IMR-90 (cell line): ENCODE results near the gene MB21D2. TPM values are rescaled to one million over a fixed set of nuclear protein-coding genes. Genes with fewer than 3 reads are reported as not detected.

ENCODE experiments used
- ATAC-seq: fragments of 200-7000 bp; cut with Tn5 transposase; 2 replicates; pipeline ENCODE4 v1.9.1; 2020; ENCODE audit warnings: low read depth, mild to moderate bottlenecking, moderate library complexity
- BruUV-seq: library from RNA; stranded (reverse); fragments of 400-500 nt; replicated peaks from 2 replicates; lab custom pipeline; 2021; lab: Mats Ljungman, UMichigan
- CTCF ChIA-PET: fragments of 300-600 bp; formaldehyde crosslinking; extraction: SDS; loops from one replicate; lab custom pipeline; 2021; ENCODE audit warnings: antibody characterized with exemption; lab: Yijun Ruan, JAX
- POLR2A ChIA-PET: fragments of 300-600 bp; sonication (Branson Sonifier 250); formaldehyde crosslinking; loops from one replicate; lab custom pipeline; 2022; ENCODE audit warnings: antibody characterized with exemption; ENCODE audit not compliant: unreplicated experiment; lab: Charles Lee
- DNase-seq: peaks from one replicate; pipeline ENCODE4 v3.0.0; 2013
- H2AFZ ChIP-seq: replicated peaks from 2 replicates; pipeline ENCODE3; 2013; ENCODE audit warnings: low read length, mild to moderate bottlenecking; ENCODE audit not compliant: poor library complexity
- H2AK5ac ChIP-seq: 2 replicates; pipeline ENCODE4 v1.6.1; 2013; ENCODE audit warnings: low read depth, low read length, inconsistent platforms
- H2AK9ac ChIP-seq: replicated peaks from 2 replicates; pipeline ENCODE3; 2013; ENCODE audit warnings: mild to moderate bottlenecking, low read depth, low read length, moderate library complexity; ENCODE audit not compliant: poor library complexity
- H2BK120ac ChIP-seq: 2 replicates; pipeline ENCODE4 v1.6.1; 2013; ENCODE audit warnings: low read depth, low read length, inconsistent platforms
- H2BK15ac ChIP-seq: 3 replicates; pipeline ENCODE4 v1.6.1; 2013; ENCODE audit warnings: low read depth, low read length, inconsistent platforms
- H2BK20ac ChIP-seq: 2 replicates; pipeline ENCODE4 v1.6.1; 2013; ENCODE audit warnings: low read depth, mild to moderate bottlenecking, inconsistent platforms, low read length, moderate library complexity
- H2BK5ac ChIP-seq: 2 replicates; pipeline ENCODE4 v1.6.1; 2013; ENCODE audit warnings: mild to moderate bottlenecking, low read depth, low read length, inconsistent platforms; ENCODE audit not compliant: poor library complexity, severe bottlenecking
- H3K14ac ChIP-seq: replicated peaks from 2 replicates; pipeline ENCODE4 v1.6.1; 2013; ENCODE audit warnings: low read depth, low read length, inconsistent platforms
- H3K18ac ChIP-seq: 2 replicates; pipeline ENCODE4 v1.6.1; 2013; ENCODE audit warnings: low read depth, low read length, control low read depth
- H3K23ac ChIP-seq: 2 replicates; pipeline ENCODE4 v1.6.1; 2013; ENCODE audit warnings: low read depth, low read length, inconsistent platforms
- H3K27ac ChIP-seq: 2 replicates; pipeline ENCODE4 v1.5.1; 2013; ENCODE audit warnings: mild to moderate bottlenecking, control low read depth, low read length; ENCODE audit not compliant: insufficient read depth
- H3K27me3 ChIP-seq: 2 replicates; pipeline ENCODE4 v1.6.1; 2013; ENCODE audit warnings: low read length; ENCODE audit not compliant: control insufficient read depth, insufficient read depth
- H3K36me3 ChIP-seq: 2 replicates; pipeline ENCODE4 v1.6.1; 2013; ENCODE audit warnings: low read length, mixed read lengths; ENCODE audit not compliant: control insufficient read depth, insufficient read depth
- H3K4ac ChIP-seq: 2 replicates; pipeline ENCODE4 v1.6.1; 2013; ENCODE audit warnings: low read depth, low read length, inconsistent platforms
- H3K4me1 ChIP-seq: 2 replicates; pipeline ENCODE4 v1.6.1; 2013; ENCODE audit warnings: low read length, mixed read lengths; ENCODE audit not compliant: control insufficient read depth, insufficient read depth
- H3K4me2 ChIP-seq: 2 replicates; pipeline ENCODE4 v1.6.1; 2013; ENCODE audit warnings: low read depth, mild to moderate bottlenecking, control low read depth, low read length, moderate library complexity
- H3K4me3 ChIP-seq: 2 replicates; pipeline ENCODE4 v1.5.1; 2013; ENCODE audit warnings: low read depth, mild to moderate bottlenecking, control low read depth, low read length, moderate library complexity; ENCODE audit not compliant: insufficient read depth
- H3K56ac ChIP-seq: 2 replicates; pipeline ENCODE4 v1.6.1; 2013; ENCODE audit warnings: low read length, inconsistent platforms; ENCODE audit not compliant: insufficient read depth; ENCODE audit errors: extremely low read depth
- H3K79me1 ChIP-seq, 2 experiments: 2 replicates each; pipeline ENCODE4 v1.6.1; 2013; ENCODE audit warnings: low read length in 2 of 2, inconsistent platforms in 1 of 2, low read depth in 1 of 2
- H3K9ac ChIP-seq: 2 replicates; pipeline ENCODE4 v1.6.1; 2013; ENCODE audit warnings: low read depth, low read length, control low read depth
- H3K9me1 ChIP-seq: 2 replicates; pipeline ENCODE4 v1.6.1; 2013; ENCODE audit warnings: low read length, inconsistent platforms; ENCODE audit not compliant: insufficient read depth
- H3K9me3 ChIP-seq: 2 replicates; pipeline ENCODE4 v1.6.1; 2013; ENCODE audit warnings: low read length; ENCODE audit not compliant: control insufficient read depth, insufficient read depth
- H4K20me1 ChIP-seq: 2 replicates; pipeline ENCODE4 v1.6.1; 2013; ENCODE audit warnings: low read length, inconsistent platforms; ENCODE audit not compliant: insufficient read depth
- H4K5ac ChIP-seq: 2 replicates; pipeline ENCODE4 v1.6.1; 2013; ENCODE audit warnings: mild to moderate bottlenecking, low read depth, low read length, control low read depth
- H4K8ac ChIP-seq, 2 experiments: 2 replicates each; pipeline ENCODE4 v1.6.1; 2013; ENCODE audit warnings: low read depth in 2 of 2, low read length in 2 of 2, control low read depth in 1 of 2, inconsistent platforms in 1 of 2
- H4K91ac ChIP-seq: 2 replicates; pipeline ENCODE4 v1.6.1; 2013; ENCODE audit warnings: low read depth, low read length, inconsistent platforms; ENCODE audit not compliant: insufficient read depth
- BHLHE40 ChIP-seq: fragments of 150-350 bp; IDR thresholded peaks from 2 replicates; pipeline ENCODE4 v1.6.1; 2016; ENCODE audit warnings: mild to moderate bottlenecking, low read depth, low read length
- CEBPB ChIP-seq: IDR thresholded peaks from 2 replicates; pipeline ENCODE4 v1.6.1; 2012; ENCODE audit warnings: low read depth, low read length, improper control_type of control experiment
- FOS ChIP-seq: fragments of 150-350 bp; IDR thresholded peaks from 2 replicates; pipeline ENCODE4 v1.6.1; 2016; ENCODE audit warnings: low read depth, low read length
- MAZ ChIP-seq: IDR thresholded peaks from 2 replicates; pipeline ENCODE4 v1.6.1; 2012; ENCODE audit warnings: low read depth, mild to moderate bottlenecking, low read length, improper control_type of control experiment, moderate library complexity, borderline replicate concordance
- NFE2L2 ChIP-seq: fragments of 150-350 bp; IDR thresholded peaks from 2 replicates; pipeline ENCODE4 v1.6.1; 2016; ENCODE audit warnings: low read depth, mild to moderate bottlenecking, low read length
- POLR2A ChIP-seq: IDR thresholded peaks from 2 replicates; pipeline ENCODE4 v1.6.1; 2012; ENCODE audit warnings: mild to moderate bottlenecking, low read depth, low read length
- RAD21 ChIP-seq: IDR thresholded peaks from 2 replicates; pipeline ENCODE4 v1.6.1; 2012; ENCODE audit warnings: low read length, improper control_type of control experiment
- RCOR1 ChIP-seq: IDR thresholded peaks from 2 replicates; pipeline ENCODE4 v1.6.1; 2012; ENCODE audit warnings: mild to moderate bottlenecking, low read length, improper control_type of control experiment; ENCODE audit not compliant: insufficient replicate concordance
- SMC3 ChIP-seq: fragments of 150-350 bp; IDR thresholded peaks from 2 replicates; pipeline ENCODE4 v1.6.1; 2016; ENCODE audit warnings: low read depth, mild to moderate bottlenecking, antibody characterized with exemption, low read length, moderate library complexity
- WGBS, 2 experiments: methylation state at CpG; one replicate each; pipeline versions ENCODE4 v1.1.5 to v1.1.7; 2013; ENCODE audit warnings: missing lambda C conversion rate in 2 of 2; ENCODE audit not compliant: insufficient read length in 1 of 2; ENCODE audit errors: extremely low coverage in 2 of 2; 5-methylcytosine and 5-hydroxymethylcytosine counted together
- dilution Hi-C: fragments of 300-500 bp; cut with HindIII; formaldehyde crosslinking; loops from one replicate; pipeline ENCODE4 v1.14.3; 2018; ENCODE audit warnings: low sequenced_read_pairs; ENCODE audit not compliant: unreplicated experiment
- in situ Hi-C: fragments of 300-500 bp; cut with MboI; formaldehyde crosslinking; loops from 3 replicates; pipeline ENCODE4 v1.14.3; 2019; ENCODE audit warnings: low sequenced_read_pairs, inconsistent platforms, mixed read lengths
- intact Hi-C: fragments of 100-400 bp; cut with micrococcal nuclease; formaldehyde crosslinking; loops from 2 replicates; pipeline ENCODE4 v1.10.0; 2022
- polyA plus RNA-seq, 3 experiments: library from polyadenylated mRNA; depleted of rRNA; stranded (reverse); fragments of >200 nt; gene quantifications; 2 replicates each; pipeline ENCODE4 v1.2.3, GENCODE V29; 2012; ENCODE audit warnings: low replicate concordance in 1 of 3
- total RNA-seq: library from RNA; depleted of rRNA; stranded (reverse); fragments of >200 nt; gene quantifications from 2 replicates; pipeline ENCODE4 v1.2.3, GENCODE V29; 2012

MB21D2 gene
- total and polyA plus RNA-seq, 2 of the 4 experiments (the other 2 are of a cell fraction) = 13.6 to 44.8 TPM

- H3K23ac ChIP-seq = peak overlapping the region; percentile 29; the same call in 1 of the 2 replicates
- DNase-seq (peak; percentile 86), ATAC-seq (peak; percentile 24; the same call in 1 of the 2 replicates)
- ChIA-PET CTCF (interaction anchor here (0.7 to 3.9 kb wide), 14 partner anchors 26 to 755 kb away, joined by 3 to 42 read pairs (median 4); no protein-coding TSS in a partner anchor), POLR2A (no interaction called here)
- H3K14ac ChIP-seq = 0 out of 2 replicates have a peak overlapping the region, but pooled peaks have one; percentile 39
- H3K4ac ChIP-seq = peak overlapping the region; percentile 46; the same call in 1 of the 2 replicates
- no peaks in the 10 kb centered on the region for H3K36me3 ChIP-seq
- H3K79me1 ChIP-seq = peaks cover 30 to 50% of the 10 kb centered on the region in 2 experiments
- no peak overlapping the region; the same call in 1 of the 2 replicates for H4K91ac ChIP-seq
- peaks cover 18% of the 10 kb centered on the region for H3K4me1 ChIP-seq
- H2AFZ ChIP-seq = no peak overlapping the region
- no peaks in the 10 kb centered on the region; the same call in 1 of the 2 replicates for H4K20me1 ChIP-seq
- H3K27ac ChIP-seq = no peak overlapping the region
- H3K9ac ChIP-seq = no peak overlapping the region
- H2AK9ac ChIP-seq = no peak overlapping the region
- H4K5ac ChIP-seq = no peak overlapping the region
- H2BK5ac ChIP-seq = no peak overlapping the region
- H3K9me1 ChIP-seq = peaks cover 5% of the 10 kb centered on the region; the same call in 1 of the 2 replicates
- no peak overlapping the region; the same call in 1 of the 2 replicates for H2BK20ac ChIP-seq
- in situ Hi-C loops (loop anchor here (5.0 to 10.0 kb wide), 3 partner anchors 95 to 648 kb away; no protein-coding TSS in a partner anchor), intact Hi-C loops (no loop called here), dilution Hi-C loops (no loop called here)
- BruUV-seq = no TSS peak
- TF ChIP-seq RAD21 = peak; percentile 27; the same call in 1 of the 2 replicates
- TF ChIP-seq RCOR1 = no peak
- TF ChIP-seq SMC3 = peak; percentile 8; the same call in 1 of the 2 replicates
- 0 out of 2 replicates have a peak, but pooled peaks have one; percentile 5 for TF ChIP-seq FOS
- TF ChIP-seq NFE2L2 = no peak
- peak; percentile 35; the same call in 1 of the 2 replicates for TF ChIP-seq CEBPB
- TF ChIP-seq POLR2A = no peak
- TF ChIP-seq BHLHE40 = no peak
- TF ChIP-seq MAZ = no peak
- no peak overlapping the region for H3K56ac ChIP-seq
- H3K18ac ChIP-seq = no peak overlapping the region
- no peak overlapping the region for H3K4me2 ChIP-seq
- H2AK5ac ChIP-seq = peak overlapping the region; percentile 74
- H3K9me3 ChIP-seq = no peaks in the 10 kb centered on the region
- H3K4me3 ChIP-seq = no peak overlapping the region
- no peak overlapping the region for H4K8ac ChIP-seq
- H3K27me3 ChIP-seq = no peaks in the 10 kb centered on the region
- no CpG with 5 or more reads among the region's 1 CpG for WGBS, 2 experiments
- no peak overlapping the region; the same call in 2 of the 3 replicates for H2BK15ac ChIP-seq
- H2BK120ac ChIP-seq = peak overlapping the region; percentile 34; the same call in 1 of the 2 replicates
Measured at GRCh38 chr3:192817053-192817452, 100.6 kb downstream of the MB21D2 start.
